ENCODE results near the gene MOB4. TPM values are rescaled to one million over a fixed set of nuclear protein-coding genes. Genes with fewer than 3 reads are reported as not detected.

MOB4 gene
- total and polyA plus RNA-seq, 10 of the 15 experiments (the other 5 are each of a cell fraction or from before 2014, with no cell fraction given) = 13.5 to 44.2 (median 32.4) TPM

DNA sequence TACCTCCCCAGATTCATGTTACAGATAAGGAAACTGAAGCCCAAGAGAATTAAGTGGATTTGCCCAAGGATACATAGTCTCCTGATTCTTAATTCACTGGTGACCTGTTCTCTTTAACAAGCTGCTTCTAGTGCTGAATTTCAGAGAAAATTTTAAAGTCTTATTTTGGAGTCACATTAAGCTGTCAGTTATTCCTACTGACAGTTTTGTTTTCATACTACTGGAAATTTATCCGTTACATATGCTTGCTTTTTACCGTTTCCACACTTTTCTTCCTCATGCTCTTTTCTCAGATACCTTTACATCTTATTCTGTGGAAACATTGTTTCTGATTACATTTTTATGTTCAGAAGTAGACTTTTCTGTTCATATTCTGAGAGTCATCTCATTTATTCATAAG is 1.3 kb downstream of the MOB4 start (continued):
- TF ChIP-seq, protein P1, sequence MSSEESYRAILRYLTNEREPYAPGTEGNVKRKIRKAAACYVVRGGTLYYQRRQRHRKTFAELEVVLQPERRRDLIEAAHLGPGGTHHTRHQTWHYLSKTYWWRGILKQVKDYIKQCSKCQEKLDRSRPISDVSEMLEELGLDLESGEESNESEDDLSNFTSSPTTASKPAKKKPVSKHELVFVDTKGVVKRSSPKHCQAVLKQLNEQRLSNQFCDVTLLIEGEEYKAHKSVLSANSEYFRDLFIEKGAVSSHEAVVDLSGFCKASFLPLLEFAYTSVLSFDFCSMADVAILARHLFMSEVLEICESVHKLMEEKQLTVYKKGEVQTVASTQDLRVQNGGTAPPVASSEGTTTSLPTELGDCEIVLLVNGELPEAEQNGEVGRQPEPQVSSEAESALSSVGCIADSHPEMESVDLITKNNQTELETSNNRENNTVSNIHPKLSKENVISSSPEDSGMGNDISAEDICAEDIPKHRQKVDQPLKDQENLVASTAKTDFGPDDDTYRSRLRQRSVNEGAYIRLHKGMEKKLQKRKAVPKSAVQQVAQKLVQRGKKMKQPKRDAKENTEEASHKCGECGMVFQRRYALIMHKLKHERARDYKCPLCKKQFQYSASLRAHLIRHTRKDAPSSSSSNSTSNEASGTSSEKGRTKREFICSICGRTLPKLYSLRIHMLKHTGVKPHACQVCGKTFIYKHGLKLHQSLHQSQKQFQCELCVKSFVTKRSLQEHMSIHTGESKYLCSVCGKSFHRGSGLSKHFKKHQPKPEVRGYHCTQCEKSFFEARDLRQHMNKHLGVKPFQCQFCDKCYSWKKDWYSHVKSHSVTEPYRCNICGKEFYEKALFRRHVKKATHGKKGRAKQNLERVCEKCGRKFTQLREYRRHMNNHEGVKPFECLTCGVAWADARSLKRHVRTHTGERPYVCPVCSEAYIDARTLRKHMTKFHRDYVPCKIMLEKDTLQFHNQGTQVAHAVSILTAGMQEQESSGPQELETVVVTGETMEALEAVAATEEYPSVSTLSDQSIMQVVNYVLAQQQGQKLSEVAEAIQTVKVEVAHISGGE (CRISPR knock-in tag; IDR thresholded peaks at IDR 0.05) = no peak
- TF ChIP-seq, protein P2, sequence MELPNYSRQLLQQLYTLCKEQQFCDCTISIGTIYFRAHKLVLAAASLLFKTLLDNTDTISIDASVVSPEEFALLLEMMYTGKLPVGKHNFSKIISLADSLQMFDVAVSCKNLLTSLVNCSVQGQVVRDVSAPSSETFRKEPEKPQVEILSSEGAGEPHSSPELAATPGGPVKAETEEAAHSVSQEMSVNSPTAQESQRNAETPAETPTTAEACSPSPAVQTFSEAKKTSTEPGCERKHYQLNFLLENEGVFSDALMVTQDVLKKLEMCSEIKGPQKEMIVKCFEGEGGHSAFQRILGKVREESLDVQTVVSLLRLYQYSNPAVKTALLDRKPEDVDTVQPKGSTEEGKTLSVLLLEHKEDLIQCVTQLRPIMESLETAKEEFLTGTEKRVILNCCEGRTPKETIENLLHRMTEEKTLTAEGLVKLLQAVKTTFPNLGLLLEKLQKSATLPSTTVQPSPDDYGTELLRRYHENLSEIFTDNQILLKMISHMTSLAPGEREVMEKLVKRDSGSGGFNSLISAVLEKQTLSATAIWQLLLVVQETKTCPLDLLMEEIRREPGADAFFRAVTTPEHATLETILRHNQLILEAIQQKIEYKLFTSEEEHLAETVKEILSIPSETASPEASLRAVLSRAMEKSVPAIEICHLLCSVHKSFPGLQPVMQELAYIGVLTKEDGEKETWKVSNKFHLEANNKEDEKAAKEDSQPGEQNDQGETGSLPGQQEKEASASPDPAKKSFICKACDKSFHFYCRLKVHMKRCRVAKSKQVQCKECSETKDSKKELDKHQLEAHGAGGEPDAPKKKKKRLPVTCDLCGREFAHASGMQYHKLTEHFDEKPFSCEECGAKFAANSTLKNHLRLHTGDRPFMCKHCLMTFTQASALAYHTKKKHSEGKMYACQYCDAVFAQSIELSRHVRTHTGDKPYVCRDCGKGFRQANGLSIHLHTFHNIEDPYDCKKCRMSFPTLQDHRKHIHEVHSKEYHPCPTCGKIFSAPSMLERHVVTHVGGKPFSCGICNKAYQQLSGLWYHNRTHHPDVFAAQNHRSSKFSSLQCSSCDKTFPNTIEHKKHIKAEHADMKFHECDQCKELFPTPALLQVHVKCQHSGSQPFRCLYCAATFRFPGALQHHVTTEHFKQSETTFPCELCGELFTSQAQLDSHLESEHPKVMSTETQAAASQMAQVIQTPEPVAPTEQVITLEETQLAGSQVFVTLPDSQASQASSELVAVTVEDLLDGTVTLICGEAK (IDR thresholded peaks at IDR 0.05; ENCODE audit: borderline replicate concordance) = no peak
- TF ChIP-seq BRCA1 (IDR thresholded peaks at IDR 0.05; ENCODE audit: low read depth, low read length) (no peak), SRF (IDR thresholded peaks at IDR 0.05; ENCODE audit: low read depth in 2 of 2, low read length in 2 of 2) (no peak), SREBF1 (IDR thresholded peaks at IDR 0.05; ENCODE audit: low read length) (no peak), NFXL1 (IDR thresholded peaks at IDR 0.05; ENCODE audit: borderline replicate concordance) (no peak)
